Adrenal gland (tissue), 5 donors: Measurements from ENCODE around the gene VPS9D1.

Source experiments
- CTCF ChIP-seq, 6 experiments: fragments of 450-650 bp in 4 of 6; fragments of 200-600 bp in 2 of 6; sonication (generic) in 1 of 6; IDR thresholded peaks; 1 replicate in 5 of 6; 2 replicates in 1 of 6; pipeline versions ENCODE4 v1.5.1 to v1.8.0; 2016 to 2021; ENCODE audit warnings: antibody characterized with exemption in 6 of 6, mild to moderate bottlenecking in 2 of 6, moderate library complexity in 1 of 6
- POLR2A ChIP-seq, 2 donors: fragments of 450-650 bp; IDR thresholded peaks; one replicate each; pipeline ENCODE4 v1.6.1; 2017; ENCODE audit warnings: antibody characterized with exemption in 2 of 2, mild to moderate bottlenecking in 2 of 2, moderate library complexity in 1 of 2
- donor health status: DM: no; HTN: no; CAD: no.

GRCh38 chr16:89691986-89692569 lies 28.6 kb downstream of the VPS9D1 start:
- TF ChIP-seq CTCF (IDR thresholded peaks at IDR 0.05) = no peak
- no peak for TF ChIP-seq POLR2A (IDR thresholded peaks at IDR 0.05)
